Smooth muscle cell of bladder (primary cell): Measurements from ENCODE around the gene CTAGE6. TPM values are rescaled to one million over a fixed set of nuclear protein-coding genes. Genes with fewer than 3 reads are reported as not detected.

Source experiments
- total RNA-seq: library from RNA; depleted of rRNA; stranded (reverse); fragments of >200 nt; gene quantifications from 2 replicates; pipeline ENCODE4 v1.2.3, GENCODE V29; 2014

CTAGE6 gene, protein sequence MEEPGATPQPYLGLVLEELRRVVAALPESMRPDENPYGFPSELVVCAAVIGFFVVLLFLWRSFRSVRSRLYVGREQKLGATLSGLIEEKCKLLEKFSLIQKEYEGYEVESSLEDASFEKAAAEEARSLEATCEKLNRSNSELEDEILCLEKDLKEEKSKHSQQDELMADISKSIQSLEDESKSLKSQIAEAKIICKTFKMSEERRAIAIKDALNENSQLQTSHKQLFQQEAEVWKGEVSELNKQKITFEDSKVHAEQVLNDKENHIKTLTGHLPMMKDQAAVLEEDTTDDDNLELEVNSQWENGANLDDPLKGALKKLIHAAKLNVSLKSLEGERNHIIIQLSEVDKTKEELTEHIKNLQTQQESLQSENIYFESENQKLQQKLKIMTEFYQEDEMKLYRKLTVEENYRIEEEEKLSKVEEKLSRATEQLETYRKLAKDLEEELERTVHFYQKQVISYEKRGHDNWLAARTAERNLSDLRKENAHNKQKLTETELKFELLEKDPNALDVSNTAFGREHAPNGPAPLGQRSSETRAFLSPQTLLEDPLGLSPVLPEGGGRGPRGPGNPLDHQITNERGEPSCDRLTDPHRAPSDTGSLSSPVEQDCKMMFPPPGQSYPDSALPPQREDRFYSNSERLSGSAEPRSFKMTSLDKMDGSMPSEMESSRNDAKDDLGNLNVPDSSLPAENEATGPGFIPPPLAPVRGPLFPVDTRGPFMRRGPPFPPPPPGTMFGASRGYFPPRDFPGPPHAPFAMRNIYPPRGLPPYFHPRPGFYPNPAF
- 0.28 and 0.55 TPM in 2 replicates for total RNA-seq

DNA sequence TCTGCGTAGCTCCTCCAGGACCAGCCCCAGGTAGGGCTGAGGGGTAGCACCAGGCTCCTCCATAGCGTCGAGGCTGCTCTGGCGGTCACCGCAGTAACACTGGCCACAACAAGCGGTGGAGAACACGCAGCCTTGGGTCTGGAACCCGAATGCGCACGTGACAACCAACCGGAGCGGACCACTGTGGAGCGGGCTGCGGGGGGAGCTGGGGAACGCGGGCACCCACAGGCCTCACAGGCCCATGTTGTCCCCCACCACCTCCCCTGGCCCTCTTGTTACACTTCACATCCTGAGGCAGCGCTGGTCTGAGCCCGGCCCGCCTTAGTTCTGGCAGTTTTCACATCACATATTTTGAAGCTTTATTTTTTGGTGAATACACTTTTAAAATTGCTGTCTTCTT lies at the start of gene CTAGE6:
Gene CTAGE6, minus strand, starts transcription at position 101 of the 400 bp plus-strand sequence. Its CDS starts 38 bp downstream, at position 63.

Other genes with a start within 250 kb of the CTAGE6 start
- gene CTAGE15, start 185.9 kb downstream of the CTAGE6 start, total RNA-seq, result 0.14 and 0.18 TPM in 2 replicates
- gene TCAF2, start 136.7 kb downstream of the CTAGE6 start, total RNA-seq, result 2.4 and 2.6 TPM in 2 replicates
- gene TCAF1, start 144.5 kb upstream of the CTAGE6 start, total RNA-seq, result 51.2 and 66.3 TPM in 2 replicates
- gene OR2F2, start 177.5 kb upstream of the CTAGE6 start, total RNA-seq, result not detected in 2 replicates
- gene OR2F1, start 197.1 kb upstream of the CTAGE6 start, total RNA-seq, result not detected in 2 replicates
- gene OR6B1, start 242.6 kb upstream of the CTAGE6 start, total RNA-seq, result not detected in 2 replicates